GM18873 (cell line): ENCODE data around the gene EGFR.
"Not testable (repeated sequence)": the region's sequence is repeated elsewhere in the genome, so short reads cannot be mapped to it uniquely, and the experiment has no call there.

ENCODE experiments used
- ATAC-seq: cut with Tn5 transposase; IDR thresholded peaks from one replicate; pipeline ENCODE4 v1.9.1; 2021; ENCODE audit warnings: mild to moderate bottlenecking, moderate library complexity, moderate number of reproducible peaks; ENCODE audit not compliant: unreplicated experiment, low FRiP score

Gene EGFR

GRCh38 chr7:55158541-55159382 is 139.9 kb downstream of the EGFR start:
- ATAC-seq = no peak

GRCh38 chr7:55160539-55160938 is 141.7 kb downstream of the EGFR start:
- ATAC-seq = no peak

GRCh38 chr7:55161154-55161687 is 142.4 kb downstream of the EGFR start:
- no peak for ATAC-seq

GRCh38 chr7:55162476-55162875 is 143.7 kb downstream of the EGFR start:
- ATAC-seq = no peak

GRCh38 chr7:55163733-55164132 is 144.9 kb downstream of the EGFR start:
- ATAC-seq = no peak

GRCh38 chr7:55164527-55164926 is 145.7 kb downstream of the EGFR start:
- no peak for ATAC-seq

- no peak for ATAC-seq
Observed at GRCh38 chr7:55165176-55165861, 146.5 kb downstream of the EGFR start.

- not testable (repeated sequence) for ATAC-seq
Observed at GRCh38 chr7:55167296-55167695, 148.5 kb downstream of the EGFR start.

GRCh38 chr7:55170335-55171069 is 151.7 kb downstream of the EGFR start:
- ATAC-seq = no peak

- ATAC-seq = no peak
Observed at GRCh38 chr7:55171157-55171556, 152.3 kb downstream of the EGFR start.

- no peak for ATAC-seq
Observed at GRCh38 chr7:55172161-55172560, 153.3 kb downstream of the EGFR start.

- no peak for ATAC-seq
Observed at GRCh38 chr7:55172881-55173609, 154.2 kb downstream of the EGFR start.

- no peak for ATAC-seq
Observed at GRCh38 chr7:55173671-55174070, 154.9 kb downstream of the EGFR start.

GRCh38 chr7:55174456-55174855 is 155.6 kb downstream of the EGFR start:
- ATAC-seq = no peak

GRCh38 chr7:55174856-55175255 is 156.0 kb downstream of the EGFR start:
- no peak for ATAC-seq

- no peak for ATAC-seq
Observed at GRCh38 chr7:55177068-55177530, 158.3 kb downstream of the EGFR start.

- no peak for ATAC-seq
Observed at GRCh38 chr7:55177589-55178261, 158.9 kb downstream of the EGFR start.

- no peak for ATAC-seq
Observed at GRCh38 chr7:55178292-55178862, 159.6 kb downstream of the EGFR start.
